ENCODE results near the gene NOXO1. TPM values are rescaled to one million over a fixed set of nuclear protein-coding genes. Genes with fewer than 3 reads are reported as not detected.

The NOXO1 gene
- total and polyA plus RNA-seq, 9 of the 15 experiments (the other 6 are each of a cell fraction or from before 2014, with no cell fraction given): not detected

GRCh38 chr16:1983544-1984346, 2.5 kb upstream of the NOXO1 start, which contains the start of gene GFER (continued):
- TF ChIP-seq PRDM10 (IDR thresholded peaks at IDR 0.05; ENCODE audit: partially characterized antibody): no peak
- no peak for TF ChIP-seq ZNF408 (CRISPR knock-in tag; IDR thresholded peaks at IDR 0.05; ENCODE audit: low read depth)
- TF ChIP-seq SREBF2 (CRISPR knock-in tag; IDR thresholded peaks at IDR 0.05): no peak
- TF ChIP-seq THAP7 (CRISPR knock-in tag; IDR thresholded peaks at IDR 0.05): peak; percentile 38; the same call in 1 of the 2 replicates
- no peak; the same call in 1 of the 2 replicates for TF ChIP-seq NCOR1 (IDR thresholded peaks at IDR 0.05)
- TF ChIP-seq NEUROD1 (IDR thresholded peaks at IDR 0.05; ENCODE audit: borderline replicate concordance, low read depth, low read length, partially characterized antibody): peak; percentile 41
- no peak for TF ChIP-seq RBM39 (optimal IDR thresholded peaks at IDR 0.05; ENCODE audit: low read depth, low read length)
- TF ChIP-seq POLR2H (tag; IDR thresholded peaks at IDR 0.05; ENCODE audit: low read depth): peak; percentile 82
- TF ChIP-seq EZH2 (IDR thresholded peaks at IDR 0.05; ENCODE audit: borderline replicate concordance, low read depth, low read length): no peak
- TF ChIP-seq PRMT5 (CRISPR knock-in tag; IDR thresholded peaks at IDR 0.05): no peak
- no peak for TF ChIP-seq ZNF707 (CRISPR knock-in tag; conservative IDR thresholded peaks at IDR 0.05)
- no peak for TF ChIP-seq SMC3 (conservative IDR thresholded peaks at IDR 0.05; ENCODE audit: insufficient read depth, low read depth, low read length)
- no peak for TF ChIP-seq ZNF561 (CRISPR knock-in tag; conservative IDR thresholded peaks at IDR 0.05)
- TF ChIP-seq REST (IDR thresholded peaks at IDR 0.05; ENCODE audit: borderline replicate concordance): no peak
- TF ChIP-seq REST (CRISPR knock-in tag; IDR thresholded peaks at IDR 0.05; ENCODE audit: low read depth): peak; percentile 17; the same call in 1 of the 2 replicates
- TF ChIP-seq DNMT1 (IDR thresholded peaks at IDR 0.05): no peak

Data from K562 (cell line).